Stimulated activated CD8-positive, alpha-beta memory T cell treated with anti-CD3 and anti-CD28 coated beads, Interleukin-7, amount 100 ng/mL, for 1 hour (primary cell): ENCODE results near the gene OR4L1.
"Not testable (repeated sequence)": the region's sequence is repeated elsewhere in the genome, so short reads cannot be mapped to it uniquely, and the experiment has no call there.

Experiments used
- DNase-seq, 2 donors: peaks; one replicate each; pipeline ENCODE4 v3.0.0-alpha.2; 2020; ENCODE audit warnings: low read depth in 2 of 2

Gene OR4L1

GRCh38 chr14:20059745-20060144, at the start of gene OR4L1:
Gene OR4L1, plus strand, starts transcription at chr14:20060045. Its CDS starts 0 bp downstream, at chr14:20060045.
- no peak for DNase-seq

- no peak for DNase-seq
Observed at GRCh38 chr14:20019257-20019865, 40.5 kb upstream of the OR4L1 start, which contains the start of gene OR4K14. Gene OR4K14, minus strand, starts transcription at chr14:20019307. Its CDS starts 4,114 bp downstream, at chr14:20015193.

- no peak for DNase-seq
Observed at GRCh38 chr14:20031058-20031457, 28.8 kb upstream of the OR4L1 start.

GRCh38 chr14:20035449-20035848, 24.4 kb upstream of the OR4L1 start:
- DNase-seq = no peak

GRCh38 chr14:20035938-20036337, 23.9 kb upstream of the OR4L1 start, which contains the start of gene OR4K13:
Gene OR4K13, minus strand, starts transcription at chr14:20036038. Its CDS starts 1,280 bp downstream, at chr14:20034758.
- DNase-seq = no peak

DNA sequence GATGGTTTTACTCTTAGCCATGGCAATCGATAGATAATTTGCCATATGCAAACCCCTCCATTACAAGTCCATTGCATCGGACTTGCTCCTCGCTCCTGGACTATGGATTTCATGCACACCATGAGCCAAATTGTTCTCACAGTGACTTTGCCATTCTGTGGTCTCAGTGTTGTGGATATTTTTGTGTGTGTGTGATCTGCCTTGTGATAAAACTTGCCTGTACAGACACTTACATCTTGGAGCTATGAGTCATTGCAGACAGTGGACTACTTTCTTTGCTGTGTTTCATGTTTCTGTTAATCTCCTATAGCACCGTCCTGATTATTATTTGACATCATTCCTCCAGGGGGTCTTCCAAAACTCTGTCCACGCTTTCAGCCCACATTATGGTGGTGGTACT, 15.6 kb upstream of the OR4L1 start:
- DNase-seq = no peak

DNA sequence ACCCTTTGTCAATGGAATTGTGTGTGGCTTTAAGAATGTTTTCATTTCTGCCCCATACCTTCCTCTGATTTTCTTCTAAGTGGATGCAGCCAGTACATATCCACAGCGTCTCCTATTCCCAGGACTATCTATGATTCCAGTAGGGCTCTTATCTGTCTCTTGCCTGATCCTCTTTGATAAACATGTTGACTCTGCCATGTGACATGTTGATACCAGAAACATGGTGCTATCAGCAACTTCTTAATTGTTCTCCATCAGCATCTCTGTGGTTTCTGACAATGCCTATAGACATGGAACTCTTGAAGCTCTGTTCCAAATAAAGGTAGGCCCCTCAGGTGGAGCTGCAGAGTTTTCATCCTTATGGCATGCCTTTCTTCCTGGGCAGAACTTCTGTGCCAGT, 11.6 kb upstream of the OR4L1 start:
- no peak for DNase-seq

DNA sequence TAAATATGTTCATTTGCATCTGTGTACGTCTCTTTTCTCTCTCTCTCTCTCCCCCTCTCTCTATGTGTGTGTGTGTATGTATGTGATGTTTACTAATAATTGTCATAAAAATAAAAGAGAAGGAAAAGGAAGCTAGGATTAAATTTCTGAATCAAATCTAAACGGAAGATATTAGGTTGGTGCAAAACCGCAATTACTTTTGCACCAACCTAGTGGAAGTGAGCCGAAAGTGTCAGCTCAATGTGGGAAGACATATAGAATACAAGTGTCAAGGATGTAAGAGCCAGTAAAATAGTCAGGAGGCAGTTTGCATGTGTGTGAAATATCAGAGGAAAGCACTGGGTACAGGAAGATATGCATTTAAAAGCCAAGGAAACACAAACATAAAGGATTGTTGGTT, 32.2 kb downstream of the OR4L1 start:
- no peak for DNase-seq

- no peak for DNase-seq
Observed at GRCh38 chr14:20093442-20093841, 33.6 kb downstream of the OR4L1 start.

GRCh38 chr14:20098926-20099770, 39.3 kb downstream of the OR4L1 start:
- not testable (repeated sequence) for DNase-seq

DNA sequence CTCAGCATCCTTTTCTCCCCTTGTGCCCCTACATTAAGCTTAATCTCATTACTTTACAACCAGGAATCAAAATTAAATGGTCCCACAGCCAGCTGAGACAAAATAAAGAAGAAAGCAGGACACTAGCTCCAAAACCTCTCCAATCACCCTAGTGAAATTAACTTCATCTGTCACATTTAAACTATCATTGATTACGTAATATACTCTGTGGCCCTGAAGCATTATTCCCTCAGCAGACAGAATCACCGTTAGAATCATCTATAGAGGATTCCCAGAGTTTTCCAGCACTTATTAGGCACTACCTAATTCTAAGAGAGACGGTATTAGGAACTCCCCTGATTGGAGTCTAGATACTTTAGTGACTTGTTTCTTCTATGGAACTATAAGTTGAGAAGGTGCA, 50.6 kb downstream of the OR4L1 start, which contains the start of gene OR4K17:
OR4K17 (plus strand) TSS at position 302 of the 400 bp plus-strand sequence. CDS start 6,761 bp downstream, outside the sequence.
- no peak for DNase-seq
